ENCODE data around the gene NR1D2. TPM values are rescaled to one million over a fixed set of nuclear protein-coding genes. Genes with fewer than 3 reads are reported as not detected.
"Not testable (repeated sequence)": the region's sequence is repeated elsewhere in the genome, so short reads cannot be mapped to it uniquely, and the experiment has no call there.

NR1D2 gene
- total and polyA plus RNA-seq, 8 donors: 5.5 to 105 (median 19.8) TPM

- TF ChIP-seq POLR2AphosphoS5 (IDR thresholded peaks at IDR 0.05) (no peak), CTCF (IDR thresholded peaks at IDR 0.05) (no peak), POLR2A (IDR thresholded peaks at IDR 0.05) (no peak), EP300 (IDR thresholded peaks at IDR 0.05) (no peak)
- Histone ChIP-seq H3K36me3 (peaks cover 17 to 35% (median 31%) of the 10 kb centered on the region in 4 donors), H3K27ac (peak overlapping the region; percentile 89 to 97 (median 96)), H3K4me1 (peaks cover 27 to 67% (median 53%) of the 10 kb centered on the region in 4 donors), H3K4me3 (peak overlapping the region; percentile 79 to 98 (median 85)), H3K27me3 (no peaks in the 10 kb centered on the region), H3K9me3 (no peaks in the 10 kb centered on the region)
- intact Hi-C loops (cut with DNase I; ENCODE audit: low total_unique reads): no loop called here
- 1 to 2% (median 1%) methylated on average over 45 to 48 of the region's 48 CpGs for WGBS, 5 donors
- no peak for DNase-seq
These were observed 28.8 kb upstream of the NR1D2 start for GRCh38 chr3:23916152-23916885.

GRCh38 chr3:23916886-23917678, 28.0 kb upstream of the NR1D2 start, which contains the start of the genes NKIRAS1 and RPL15:
Gene NKIRAS1, minus strand, starts transcription at chr3:23916990. Its CDS starts 6,086 bp downstream, at chr3:23910904.
Gene RPL15, plus strand, starts transcription at chr3:23917132. Its CDS starts 728 bp downstream, at chr3:23917860.
- intact Hi-C loops (cut with DNase I; ENCODE audit: low total_unique reads): no loop called here
- no peaks in the 10 kb centered on the region for H3K9me3 ChIP-seq
- H3K4me3 ChIP-seq: peak within 1 kb of the TSS; percentile 79 to 98 (median 85)
- no peaks in the 10 kb centered on the region for H3K27me3 ChIP-seq
- 0% methylated on average over 45 to 64 of the region's 64 CpGs for WGBS, 5 donors
- peak within 1 kb of the TSS; percentile 93 to 97 (median 96) for H3K27ac ChIP-seq
- H3K36me3 ChIP-seq: peaks cover 17 to 42% (median 39%) of the 10 kb centered on the region in 4 donors
- DNase-seq: peak; percentile 97 to 99
- TF ChIP-seq POLR2A (IDR thresholded peaks at IDR 0.05) (peak in 2 of 4 donors; percentile 87 to 94), POLR2AphosphoS5 (IDR thresholded peaks at IDR 0.05) (peak; percentile 99 to 100 (median 100)), CTCF (IDR thresholded peaks at IDR 0.05) (peak in 6 of 7 experiments; percentile 54 to 89 (median 78)), EP300 (IDR thresholded peaks at IDR 0.05) (peak; percentile 24)
- H3K4me1 ChIP-seq: peaks cover 27 to 67% (median 53%) of the 10 kb centered on the region in 4 donors

- intact Hi-C loops (cut with DNase I; ENCODE audit: low total_unique reads); H3K9me3 ChIP-seq; H3K27me3 ChIP-seq: not testable (repeated sequence)
- peaks cover 27 to 67% (median 53%) of the 10 kb centered on the region in 4 donors for H3K4me1 ChIP-seq
- H3K27ac ChIP-seq: peak overlapping the region; percentile 93 to 97 (median 96)
- H3K4me3 ChIP-seq: peak overlapping the region; percentile 79 to 98 (median 85)
- WGBS, 5 donors: 0 to 1% (median 0%) methylated on average over 19 to 21 of the region's 21 CpGs
- peak; percentile 65 to 90 for DNase-seq
- H3K36me3 ChIP-seq: peaks cover 17 to 49% (median 45%) of the 10 kb centered on the region in 4 donors
- peak in 1 of 3 donors; percentile 7 for TF ChIP-seq POLR2AphosphoS5 (IDR thresholded peaks at IDR 0.05)
These were observed 27.3 kb upstream of the NR1D2 start for GRCh38 chr3:23917679-23918303.

GRCh38 chr3:23918331-23918730, 26.8 kb upstream of the NR1D2 start:
- Histone ChIP-seq H3K4me3 (peak overlapping the region; percentile 79 to 98 (median 85)), H3K4me1 (peaks cover 27 to 63% (median 52%) of the 10 kb centered on the region in 4 donors)
- 8 to 23% (median 11%) methylated on average over 12 of the region's 12 CpGs for WGBS, 5 donors

GRCh38 chr3:23919628-23920027, 25.5 kb upstream of the NR1D2 start:
- Histone ChIP-seq H3K4me3 (peak overlapping the region in 2 of 4 donors; percentile 84 to 86), H3K9me3 (no peaks in the 10 kb centered on the region), H3K36me3 (peaks cover 17 to 51% (median 45%) of the 10 kb centered on the region in 4 donors), H3K27me3 (no peaks in the 10 kb centered on the region), H3K4me1 (peaks cover 27 to 50% (median 46%) of the 10 kb centered on the region in 4 donors), H3K27ac (peak overlapping the region in 1 of 5 donors; percentile 4)
- 39 to 72% (median 55%) methylated on average over 2 of the region's 2 CpGs for WGBS, 5 donors
- TF ChIP-seq POLR2AphosphoS5 (IDR thresholded peaks at IDR 0.05) (no peak), CTCF (IDR thresholded peaks at IDR 0.05) (no peak), EP300 (IDR thresholded peaks at IDR 0.05) (no peak), POLR2A (IDR thresholded peaks at IDR 0.05) (no peak)
- intact Hi-C loops (cut with DNase I; ENCODE audit: low total_unique reads): no loop called here
- DNase-seq: no peak

More at GRCh38 chr3:23918331-23918730, 26.8 kb upstream of the NR1D2 start:
- Histone ChIP-seq H3K36me3 (peaks cover 17 to 51% (median 45%) of the 10 kb centered on the region in 4 donors), H3K27ac (peak overlapping the region in 4 of 5 donors; percentile 94 to 97 (median 96))
- DNase-seq; H3K27me3 ChIP-seq; H3K9me3 ChIP-seq; intact Hi-C loops (cut with DNase I; ENCODE audit: low total_unique reads): not testable (repeated sequence)

All from stomach (tissue), 9 donors.